Measurements from ENCODE around the gene DNAJC27. TPM values are rescaled to one million over a fixed set of nuclear protein-coding genes. Genes with fewer than 3 reads are reported as not detected.

DNAJC27 gene
- polyA plus RNA-seq, 10 donors: 4.7 to 9.4 (median 5.8) TPM

- peak; percentile 51 to 88 (median 69) for DNase-seq
These were observed 683 bp upstream of the DNAJC27 start for GRCh38 chr2:24972315-24972961.

DNA sequence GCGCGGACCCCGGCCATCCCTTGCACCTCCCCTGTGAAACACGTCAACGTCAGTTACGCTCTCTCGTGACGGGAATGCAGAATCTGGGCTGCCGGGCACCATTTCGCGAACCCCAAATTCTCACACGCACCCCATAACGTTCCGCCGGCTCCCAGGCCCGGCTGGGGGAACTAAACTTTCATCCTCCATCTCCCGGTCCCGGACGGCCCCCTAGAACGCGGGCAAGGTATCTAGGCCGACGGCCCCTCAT, 544 bp downstream of the DNAJC27 start:
- no peak for DNase-seq

GRCh38 chr2:24970483-24971285, 1.1 kb downstream of the DNAJC27 start:
- peak in 2 of 3 donors; percentile 38 to 55 for DNase-seq

DNA sequence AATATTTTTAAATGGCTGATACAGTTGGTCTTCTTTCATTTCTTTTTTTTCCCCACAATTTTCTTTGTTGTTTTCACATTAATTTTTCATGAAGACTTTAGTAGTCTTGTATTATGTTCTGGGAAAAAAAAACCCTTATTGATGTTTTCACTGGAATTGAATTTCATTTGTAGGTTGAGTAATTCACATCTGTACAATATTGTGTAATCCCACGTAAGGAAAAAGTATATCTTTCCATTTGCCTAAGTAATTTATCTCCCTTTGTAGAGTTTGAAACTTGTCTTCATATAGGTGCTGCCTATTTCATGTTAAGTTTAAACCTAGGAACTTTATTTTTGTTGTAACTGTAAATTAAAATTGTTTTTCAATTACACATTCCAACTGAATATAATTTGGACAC, 2.0 kb downstream of the DNAJC27 start:
- DNase-seq: no peak

GRCh38 chr2:24961903-24962302, 9.9 kb downstream of the DNAJC27 start:
- no peak for DNase-seq

DNA sequence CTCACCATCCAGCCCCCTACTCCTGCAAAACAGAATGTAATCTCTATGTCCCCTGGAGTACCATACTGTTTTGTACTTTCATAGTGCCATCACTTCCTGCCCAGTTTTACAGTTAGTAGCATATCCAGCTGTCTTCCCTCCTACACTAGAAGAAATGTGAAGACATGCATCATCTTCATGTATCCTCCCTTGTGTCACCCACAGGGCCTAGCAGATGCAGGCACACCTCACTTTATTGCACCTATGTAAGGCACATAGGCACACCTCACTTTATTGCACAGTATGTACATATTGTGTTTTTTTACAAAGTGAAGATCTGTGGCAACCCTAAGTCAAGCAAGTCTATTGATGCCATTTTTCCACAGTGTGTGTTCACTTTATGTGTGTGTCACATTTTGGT, 12.0 kb downstream of the DNAJC27 start:
- no peak for DNase-seq

GRCh38 chr2:24958411-24958935, 13.3 kb downstream of the DNAJC27 start:
- DNase-seq: no peak

DNA sequence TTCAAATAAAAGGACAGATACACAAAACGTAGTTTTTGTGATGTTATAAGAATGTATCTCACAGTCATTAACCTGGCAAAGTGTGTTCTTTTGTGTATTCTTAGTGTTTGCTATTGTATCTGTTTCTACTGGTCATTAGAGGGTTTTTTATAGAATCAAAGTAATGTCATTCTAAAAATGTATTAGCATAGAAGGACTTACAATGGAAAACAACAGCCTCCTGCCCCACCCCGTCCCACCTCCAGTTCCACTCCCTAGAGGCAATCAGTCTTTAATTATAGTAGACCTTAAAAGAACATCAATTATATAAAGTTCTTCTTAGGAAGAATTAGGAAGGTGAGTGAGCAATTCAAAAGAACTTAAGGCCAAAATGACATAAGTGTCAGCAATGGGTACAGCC, 13.8 kb downstream of the DNAJC27 start:
- no peak for DNase-seq

- DNase-seq: no peak
These were observed 14.5 kb downstream of the DNAJC27 start for GRCh38 chr2:24957221-24957620.

DNA sequence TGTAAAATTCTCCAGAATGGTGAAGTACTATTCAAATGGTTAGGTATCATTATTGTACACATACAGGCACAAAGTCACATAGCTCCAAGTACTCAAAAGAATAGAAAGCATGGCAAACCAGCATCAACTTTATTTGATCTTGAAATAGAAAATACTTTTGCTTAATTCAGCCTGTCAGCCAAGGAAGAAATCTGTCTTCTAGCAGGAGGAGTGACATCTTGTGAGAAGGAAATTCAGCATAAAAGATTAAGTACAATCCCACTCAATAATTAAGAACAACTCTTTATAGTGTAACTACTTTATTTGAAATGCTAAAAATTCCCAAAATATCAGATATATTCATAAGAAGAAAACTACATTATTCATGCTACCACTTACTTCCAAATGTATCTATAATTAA, 15.8 kb downstream of the DNAJC27 start:
- DNase-seq: no peak

DNA sequence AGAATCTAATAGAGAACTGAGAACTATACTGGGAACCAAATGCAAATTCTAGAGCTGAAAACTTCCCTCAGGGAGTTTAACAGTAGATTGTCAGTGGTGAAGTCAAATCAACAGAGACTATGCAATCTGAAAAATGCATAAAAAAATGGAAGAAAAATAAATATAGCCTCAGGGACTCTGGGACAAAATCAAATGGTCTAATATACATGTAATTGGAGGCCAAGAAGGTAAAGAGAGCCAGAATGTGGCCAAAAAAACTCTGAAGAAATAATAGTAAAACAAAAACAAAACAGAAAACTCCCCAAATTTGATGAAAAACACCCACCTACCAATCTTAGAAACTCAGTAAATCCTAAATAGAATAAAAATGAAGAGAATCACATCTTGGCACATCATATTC, 16.5 kb downstream of the DNAJC27 start:
- DNase-seq: no peak

DNA sequence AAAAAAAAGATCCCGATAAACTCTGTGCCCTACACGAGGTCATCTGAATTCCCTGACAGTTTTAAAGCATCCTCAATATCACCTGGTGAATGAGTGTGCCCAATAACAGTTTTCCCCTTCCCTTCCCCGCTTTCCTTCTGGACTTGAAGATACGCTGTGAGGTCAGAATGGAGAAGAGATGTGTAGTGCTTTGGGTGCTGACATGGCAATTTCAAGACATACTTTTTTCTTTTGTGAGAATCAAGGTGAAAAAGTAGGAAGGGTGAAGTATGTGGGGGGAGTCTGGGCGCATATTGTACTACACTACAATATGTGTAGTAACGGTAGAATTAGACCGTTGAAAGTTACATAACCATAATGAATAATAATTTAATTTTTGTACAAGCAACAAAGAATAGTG, 21.7 kb downstream of the DNAJC27 start:
- no peak for DNase-seq

- DNase-seq: no peak
These were observed 23.2 kb downstream of the DNAJC27 start for GRCh38 chr2:24948506-24948905.

DNA sequence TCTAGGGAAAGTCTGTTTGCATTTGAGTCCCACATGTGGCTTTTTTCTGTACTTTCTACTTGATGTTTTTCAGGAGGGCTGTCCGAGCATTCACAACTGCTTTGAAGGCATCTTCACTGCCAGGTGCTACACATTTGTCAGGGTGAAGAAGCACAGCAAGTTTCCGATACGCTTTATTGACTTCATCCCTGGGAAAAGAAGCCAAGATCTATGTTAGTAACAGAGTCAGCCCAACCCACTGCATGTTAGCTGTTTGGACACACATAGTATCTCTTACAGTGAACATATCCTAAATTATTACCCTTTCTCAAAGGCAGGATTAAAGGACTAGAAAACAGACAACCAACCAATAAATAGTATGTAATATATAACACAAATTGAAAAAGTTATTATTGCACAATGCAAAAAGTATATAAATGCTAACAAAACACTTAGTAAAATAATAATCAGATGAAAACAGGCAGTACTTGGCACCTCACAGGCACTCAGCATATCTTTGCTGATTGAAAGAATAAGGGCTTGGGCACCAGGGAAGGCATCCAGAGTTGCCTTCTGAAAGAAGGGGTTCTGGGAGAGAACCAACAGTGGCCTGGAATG, 24.1 kb downstream of the DNAJC27 start:
- peak in 1 of 3 donors; percentile 13 for DNase-seq

GRCh38 chr2:24945907-24946306, 25.8 kb downstream of the DNAJC27 start:
- no peak for DNase-seq

DNA sequence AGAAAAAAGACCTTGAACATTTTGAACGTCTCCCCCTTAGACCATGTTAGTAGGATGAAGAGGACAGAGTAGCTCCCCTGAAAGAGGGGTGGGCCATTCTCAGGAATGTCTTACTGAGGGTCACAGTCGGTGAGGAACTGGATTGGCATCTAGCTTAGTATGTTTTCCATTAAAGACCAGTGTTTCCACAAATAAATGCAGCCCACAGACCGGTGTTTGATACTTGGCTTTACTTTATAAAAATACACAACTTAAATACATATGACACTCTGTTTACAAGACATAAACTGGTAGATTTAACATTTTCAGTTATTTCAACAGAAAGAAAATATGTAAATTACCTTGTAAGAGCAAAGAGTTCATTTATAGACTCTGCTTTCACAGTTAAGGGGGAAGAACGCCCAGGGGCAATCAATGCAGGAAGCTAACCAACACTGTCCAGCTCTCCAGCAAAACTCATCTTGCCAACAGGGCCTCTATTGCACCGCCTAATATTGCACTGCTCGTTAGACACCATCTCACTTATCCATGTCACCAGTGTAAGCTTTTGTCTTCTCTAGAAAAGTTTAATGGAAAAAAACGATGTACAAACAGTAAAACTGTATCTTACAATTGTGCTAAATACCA, 28.2 kb downstream of the DNAJC27 start:
- no peak for DNase-seq

DNA sequence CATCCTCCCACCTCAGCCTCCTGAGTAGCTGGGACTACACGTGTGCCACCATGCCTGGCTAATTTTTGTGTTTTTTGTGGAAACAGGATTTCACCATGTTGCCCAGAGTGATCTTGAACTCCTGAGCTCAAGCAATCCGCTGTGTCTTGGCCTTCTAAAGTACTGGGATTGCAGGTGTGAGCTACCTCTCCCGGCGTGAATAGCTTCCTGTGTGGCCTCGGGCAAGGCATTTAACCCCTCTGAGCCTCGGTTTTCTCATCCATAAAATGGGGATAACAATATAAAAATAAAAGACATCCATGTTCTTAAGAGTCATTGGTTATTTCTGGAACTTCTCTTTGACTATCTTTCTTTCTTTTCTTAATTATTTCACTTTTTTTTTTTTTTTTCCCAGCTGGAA, 32.4 kb downstream of the DNAJC27 start:
- no peak for DNase-seq

DNA sequence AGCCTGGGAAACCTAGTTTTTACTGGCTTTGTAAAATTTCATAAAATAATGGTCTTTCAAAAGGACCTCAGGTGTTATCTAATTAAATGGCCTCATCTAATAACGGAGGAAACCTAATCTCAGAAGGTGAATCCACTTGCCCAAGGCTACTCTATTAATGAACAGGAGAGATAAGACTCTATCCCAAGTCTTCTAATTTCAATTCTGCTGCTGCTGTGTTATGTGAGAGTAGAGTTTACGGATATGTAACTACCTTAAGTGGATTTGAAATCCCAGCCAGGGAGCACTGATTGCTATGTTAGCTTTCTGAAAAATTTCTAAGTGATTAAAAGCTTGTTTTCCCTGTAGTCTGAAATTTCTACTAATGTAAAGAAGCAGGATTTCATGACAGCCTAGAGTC, 34.5 kb downstream of the DNAJC27 start:
- no peak for DNase-seq

- DNase-seq: no peak
These were observed 36.6 kb downstream of the DNAJC27 start for GRCh38 chr2:24935145-24935544.

- DNase-seq: no peak
These were observed 39.0 kb downstream of the DNAJC27 start for GRCh38 chr2:24932715-24933114.

DNA sequence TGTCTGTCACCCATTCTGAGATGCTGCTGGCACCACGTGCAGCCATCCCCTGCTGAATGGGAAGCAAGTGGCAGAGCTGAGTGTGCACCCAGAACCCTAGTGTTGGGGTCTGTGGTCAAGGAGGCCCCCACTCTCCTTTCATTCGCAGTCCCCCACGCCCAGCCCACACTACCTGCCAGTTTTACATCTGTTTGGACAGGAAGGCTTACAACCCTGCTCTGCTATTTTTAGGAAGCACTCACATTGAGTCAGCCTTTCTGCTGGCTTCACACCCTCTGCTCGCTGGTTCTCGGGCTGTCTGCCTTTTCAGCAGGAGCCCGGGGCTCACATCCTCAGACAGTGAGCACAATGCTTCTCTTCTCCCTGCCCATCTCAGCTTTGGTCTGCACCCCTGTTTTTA, 41.0 kb downstream of the DNAJC27 start:
- no peak for DNase-seq

- no peak for DNase-seq
These were observed 42.5 kb downstream of the DNAJC27 start for GRCh38 chr2:24929230-24929629.

DNA sequence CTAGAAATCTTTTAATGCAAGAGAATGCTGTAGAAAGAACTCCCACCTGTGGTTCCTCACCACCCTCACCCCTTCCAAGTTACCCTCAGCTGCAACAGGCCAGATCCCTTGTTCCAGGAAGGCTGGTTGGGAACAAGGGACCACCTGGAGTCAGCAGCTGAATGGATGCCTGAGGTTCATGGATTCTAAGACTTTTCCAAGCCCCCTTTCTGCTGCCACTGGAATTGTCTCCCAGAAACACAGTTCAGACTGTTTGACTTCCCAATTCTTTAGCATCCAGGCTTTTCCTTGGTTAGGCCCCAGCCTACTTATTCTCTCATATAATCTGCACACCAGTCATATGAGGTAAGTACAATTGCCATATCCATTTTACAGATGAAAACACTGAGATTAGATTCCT, 43.7 kb downstream of the DNAJC27 start:
- DNase-seq: no peak
